PC-9 (cell line): ENCODE data around the gene ZDHHC11.

Experiments
- EZH2 ChIP-seq: fragments of 200-600 bp; sonication (generic); IDR thresholded peaks from 2 replicates; pipeline ENCODE4 v1.8.0; 2017; ENCODE audit warnings: antibody characterized with exemption, low read depth
- TF ChIP-seq, protein P1 (sequence below): fragments of 200-600 bp; sonication (generic); conservative IDR thresholded peaks from 2 replicates; pipeline ENCODE4 v1.6.1; 2017; ENCODE audit warnings: mixed run types, antibody characterized with exemption, mild to moderate bottlenecking, moderate library complexity

- TF ChIP-seq, protein P1, sequence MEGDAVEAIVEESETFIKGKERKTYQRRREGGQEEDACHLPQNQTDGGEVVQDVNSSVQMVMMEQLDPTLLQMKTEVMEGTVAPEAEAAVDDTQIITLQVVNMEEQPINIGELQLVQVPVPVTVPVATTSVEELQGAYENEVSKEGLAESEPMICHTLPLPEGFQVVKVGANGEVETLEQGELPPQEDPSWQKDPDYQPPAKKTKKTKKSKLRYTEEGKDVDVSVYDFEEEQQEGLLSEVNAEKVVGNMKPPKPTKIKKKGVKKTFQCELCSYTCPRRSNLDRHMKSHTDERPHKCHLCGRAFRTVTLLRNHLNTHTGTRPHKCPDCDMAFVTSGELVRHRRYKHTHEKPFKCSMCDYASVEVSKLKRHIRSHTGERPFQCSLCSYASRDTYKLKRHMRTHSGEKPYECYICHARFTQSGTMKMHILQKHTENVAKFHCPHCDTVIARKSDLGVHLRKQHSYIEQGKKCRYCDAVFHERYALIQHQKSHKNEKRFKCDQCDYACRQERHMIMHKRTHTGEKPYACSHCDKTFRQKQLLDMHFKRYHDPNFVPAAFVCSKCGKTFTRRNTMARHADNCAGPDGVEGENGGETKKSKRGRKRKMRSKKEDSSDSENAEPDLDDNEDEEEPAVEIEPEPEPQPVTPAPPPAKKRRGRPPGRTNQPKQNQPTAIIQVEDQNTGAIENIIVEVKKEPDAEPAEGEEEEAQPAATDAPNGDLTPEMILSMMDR, result no peak
- no peak for TF ChIP-seq EZH2
Measured at GRCh38 chr5:862367-863243, 11.8 kb upstream of the ZDHHC11 start.
